HepG2 (cell line): Measurements from ENCODE around the gene ZBTB22. TPM values are rescaled to one million over a fixed set of nuclear protein-coding genes. Genes with fewer than 3 reads are reported as not detected.
A peak's percentile ranks its signal among the peaks of the same experiment; 100 is the strongest.

ENCODE experiments used
- CCAR2 ChIP-seq: fragments of 200-400 bp; formaldehyde crosslinking; optimal IDR thresholded peaks from 2 replicates; pipeline ENCODE3; 2018; ENCODE audit warnings: low read depth, mild to moderate bottlenecking, low read length, moderate library complexity
- CREM ChIP-seq, 2 experiments: sonication (generic) in 1 of 2; formaldehyde crosslinking in 1 of 2; IDR thresholded peaks; 2 replicates each; pipeline versions ENCODE4 v1.4.0 to v1.6.1; 2016 to 2020; ENCODE audit warnings: antibody characterized with exemption in 1 of 2, mild to moderate bottlenecking in 1 of 2, missing genetic modification reagents in 1 of 2
- CTCF ChIP-seq: sonication (generic); formaldehyde crosslinking; IDR thresholded peaks from 2 replicates; pipeline ENCODE4 v1.5.0; 2020; ENCODE audit warnings: mild to moderate bottlenecking, missing genetic modification reagents, moderate library complexity
- FOXC1 ChIP-seq: sonication (generic); formaldehyde crosslinking; IDR thresholded peaks from 2 replicates; pipeline ENCODE4 v1.8.0; 2022; ENCODE audit warnings: mild to moderate bottlenecking, missing genetic modification reagents, borderline replicate concordance
- FOXM1 ChIP-seq: sonication (generic); formaldehyde crosslinking; IDR thresholded peaks from 2 replicates; pipeline ENCODE4 v1.5.0; 2020; ENCODE audit warnings: missing genetic modification reagents
- FOXP1 ChIP-seq, 2 experiments: fragments of 450-650 bp in 1 of 2; IDR thresholded peaks; 2 replicates each; pipeline ENCODE4 v1.6.1; 2017 to 2018; ENCODE audit warnings: antibody characterized with exemption in 1 of 2
- HOXA7 ChIP-seq: sonication (generic); formaldehyde crosslinking; IDR thresholded peaks from 2 replicates; pipeline ENCODE4 v1.8.1; 2022; ENCODE audit warnings: mild to moderate bottlenecking, missing genetic modification reagents, moderate library complexity
- JUND ChIP-seq: sonication (generic); formaldehyde crosslinking; IDR thresholded peaks from 2 replicates; pipeline ENCODE4 v1.8.0; 2022; ENCODE audit warnings: mild to moderate bottlenecking, missing genetic modification reagents
- MEIS1 ChIP-seq: sonication (generic); formaldehyde crosslinking; IDR thresholded peaks from 2 replicates; pipeline ENCODE4 v1.9.0; 2021; ENCODE audit warnings: mild to moderate bottlenecking, missing genetic modification reagents, moderate library complexity, borderline replicate concordance
- NFYC ChIP-seq: IDR thresholded peaks from 2 replicates; pipeline ENCODE4 v1.6.1; 2016; ENCODE audit warnings: missing genetic modification reagents, missing compliant biosample characterization
- POGZ ChIP-seq: sonication (generic); formaldehyde crosslinking; IDR thresholded peaks from 2 replicates; pipeline ENCODE4 v1.4.0; 2020; ENCODE audit warnings: mild to moderate bottlenecking, missing genetic modification reagents
- SETDB1 ChIP-seq: sonication (generic); formaldehyde crosslinking; IDR thresholded peaks from 2 replicates; pipeline ENCODE4 v1.5.1; 2020; ENCODE audit warnings: missing genetic modification reagents, mild to moderate bottlenecking, borderline replicate concordance
- SIN3B ChIP-seq: fragments of 150-350 bp; IDR thresholded peaks from 2 replicates; pipeline ENCODE4 v1.6.1; 2014; ENCODE audit warnings: low read length
- TOPORS ChIP-seq: sonication (generic); formaldehyde crosslinking; IDR thresholded peaks from 2 replicates; pipeline ENCODE4 v1.8.0; 2023; ENCODE audit warnings: mild to moderate bottlenecking, missing genetic modification reagents
- U2AF1 ChIP-seq: fragments of 200-400 bp; formaldehyde crosslinking; optimal IDR thresholded peaks from 2 replicates; pipeline ENCODE3; 2017; ENCODE audit warnings: mild to moderate bottlenecking, low read depth, low read length
- ZFP62 ChIP-seq: sonication (generic); formaldehyde crosslinking; IDR thresholded peaks from 2 replicates; pipeline ENCODE4 v1.4.0; 2020; ENCODE audit warnings: missing genetic modification reagents
- ZNF12 ChIP-seq: sonication (generic); formaldehyde crosslinking; IDR thresholded peaks from 2 replicates; pipeline ENCODE4 v1.5.0; 2020; ENCODE audit warnings: missing genetic modification reagents
- ZNF124 ChIP-seq: sonication (generic); formaldehyde crosslinking; IDR thresholded peaks from 2 replicates; pipeline ENCODE4 v1.4.0; 2020; ENCODE audit warnings: missing genetic modification reagents
- ZNF180 ChIP-seq: sonication (generic); formaldehyde crosslinking; IDR thresholded peaks from 2 replicates; pipeline ENCODE4 v1.4.0; 2020; ENCODE audit warnings: low read depth, missing genetic modification reagents, borderline replicate concordance
- ZNF232 ChIP-seq: sonication (generic); formaldehyde crosslinking; IDR thresholded peaks from 2 replicates; pipeline ENCODE4 v1.4.0; 2020; ENCODE audit warnings: missing genetic modification reagents, borderline replicate concordance
- ZNF24 ChIP-seq: fragments of 450-650 bp; IDR thresholded peaks from 2 replicates; pipeline ENCODE4 v1.6.1; 2017; ENCODE audit warnings: antibody characterized with exemption, mild to moderate bottlenecking
- ZNF326 ChIP-seq: sonication (generic); formaldehyde crosslinking; IDR thresholded peaks from 2 replicates; pipeline ENCODE4 v1.4.0; 2020; ENCODE audit warnings: missing genetic modification reagents, borderline replicate concordance
- ZNF432 ChIP-seq: sonication (generic); formaldehyde crosslinking; IDR thresholded peaks from 2 replicates; pipeline ENCODE4 v1.5.0; 2020; ENCODE audit warnings: missing genetic modification reagents, mild to moderate bottlenecking, borderline replicate concordance
- ZNF567 ChIP-seq: sonication (generic); formaldehyde crosslinking; IDR thresholded peaks from 2 replicates; pipeline ENCODE4 v1.8.1; 2023; ENCODE audit warnings: mild to moderate bottlenecking, missing genetic modification reagents, borderline replicate concordance
- ZNF710 ChIP-seq: sonication (generic); formaldehyde crosslinking; IDR thresholded peaks from 2 replicates; pipeline ENCODE4 v1.5.0; 2020; ENCODE audit warnings: mild to moderate bottlenecking, missing genetic modification reagents, borderline replicate concordance
- ZNF749 ChIP-seq: sonication (generic); formaldehyde crosslinking; IDR thresholded peaks from 2 replicates; pipeline ENCODE4 v1.8.0; 2022; ENCODE audit warnings: mild to moderate bottlenecking, missing genetic modification reagents, moderate library complexity, borderline replicate concordance
- ZNF784 ChIP-seq: sonication (generic); formaldehyde crosslinking; IDR thresholded peaks from 2 replicates; pipeline ENCODE4 v1.5.1; 2020; ENCODE audit warnings: missing genetic modification reagents, mild to moderate bottlenecking, borderline replicate concordance
- ZNF792 ChIP-seq: IDR thresholded peaks from 2 replicates; pipeline ENCODE4 v1.6.1; 2016
- polyA plus RNA-seq, 8 experiments: library from polyadenylated mRNA; depleted of rRNA in 3 of 8; stranded (reverse) in 7 of 8; unstranded in 1 of 8; fragments of >200 nt; fragmentation: Illumina TruSeq in 4 of 8; extraction: Trizol in 4 of 8; gene quantifications; 2 replicates each; pipeline versions ENCODE4 v1.2.1 to v1.2.3, GENCODE V29; 2011 to 2016; ENCODE audit warnings: low read depth in 4 of 8, missing spikeins in 1 of 8, mixed read lengths in 1 of 8; ENCODE audit not compliant: insufficient read depth in 1 of 8
- total RNA-seq, 5 experiments: library from RNA; depleted of rRNA; stranded (reverse); fragments of >200 nt; fragmentation: Illumina TruSeq; extraction: Trizol; gene quantifications; 2 replicates each; pipeline ENCODE4 v1.2.3, GENCODE V29; 2016; ENCODE audit warnings: low read depth in 1 of 5

Gene ZBTB22
- total and polyA plus RNA-seq, 2 of the 13 experiments (the other 11 are each of a cell fraction or from before 2014, with no cell fraction given) = 8.0 to 10.6 TPM

DNA sequence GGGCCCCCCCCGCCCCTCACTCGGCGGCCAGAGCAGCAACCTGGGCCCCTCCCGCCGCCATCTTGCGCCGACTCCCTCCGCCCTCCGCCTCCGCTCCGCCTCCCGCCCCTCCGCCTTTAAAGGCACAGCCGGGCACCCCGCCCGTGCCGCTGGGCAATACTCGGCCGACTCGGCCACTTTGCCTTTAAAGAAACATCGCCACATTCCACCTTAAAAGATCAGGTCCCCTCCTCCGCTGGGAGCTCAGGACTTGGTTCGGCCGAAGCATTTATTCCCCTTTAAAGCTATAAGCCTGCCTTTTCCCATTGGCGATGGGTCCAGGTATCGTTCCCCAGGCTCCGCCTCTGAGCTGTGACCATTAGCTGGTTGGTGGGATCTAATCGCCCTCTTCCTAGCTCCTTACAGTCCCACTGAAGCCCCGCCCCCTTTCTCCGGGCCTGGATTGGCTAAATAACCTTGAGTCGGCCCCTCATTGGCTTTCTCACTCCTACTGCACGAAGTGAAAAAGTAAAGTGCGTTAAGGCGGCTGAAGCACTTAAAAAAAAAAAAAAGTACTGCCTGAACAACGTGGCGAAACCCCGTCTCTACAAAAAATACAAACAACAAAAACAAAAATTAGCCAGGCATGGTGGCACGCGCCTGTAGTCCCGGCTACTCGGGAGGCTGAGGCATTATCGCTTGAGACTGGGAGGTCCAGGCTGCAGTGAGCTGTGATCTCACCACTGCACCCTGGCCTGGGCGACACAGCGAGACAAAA lies at the start of gene ZBTB22 (continued):
- TF ChIP-seq MEIS1 (CRISPR knock-in tag) = no peak
- TF ChIP-seq ZNF710 (CRISPR knock-in tag) = no peak; the same call in 1 of the 2 replicates
- no peak for TF ChIP-seq TOPORS (CRISPR knock-in tag)
- TF ChIP-seq ZNF326 (CRISPR knock-in tag) = no peak
- TF ChIP-seq CTCF (CRISPR knock-in tag) = no peak
- TF ChIP-seq POGZ = peak; percentile 55; the same call in 1 of the 2 replicates
- no peak for TF ChIP-seq ZNF124 (CRISPR knock-in tag)
- no peak for TF ChIP-seq ZFP62
- TF ChIP-seq SIN3B = peak; percentile 55; the same call in 1 of the 2 replicates
- no peak for TF ChIP-seq JUND (CRISPR knock-in tag)
- no peak for TF ChIP-seq SETDB1 (CRISPR knock-in tag)
- TF ChIP-seq ZNF749 (CRISPR knock-in tag) = no peak
- TF ChIP-seq FOXC1 = peak; percentile 38; the same call in 1 of the 2 replicates
- peak; percentile 48; the same call in 1 of the 2 replicates for TF ChIP-seq ZNF567 (CRISPR knock-in tag)
- TF ChIP-seq FOXP1 (IDR thresholded peaks at IDR 0.05) = no peak
- no peak for TF ChIP-seq FOXP1 (CRISPR knock-in tag; IDR thresholded peaks at IDR 0.05)
- no peak for TF ChIP-seq ZNF180 (CRISPR knock-in tag)
- TF ChIP-seq CREM (IDR thresholded peaks at IDR 0.05) = peak; percentile 63
- TF ChIP-seq CREM (CRISPR knock-in tag; IDR thresholded peaks at IDR 0.05) = no peak
- no peak for TF ChIP-seq ZNF24
- TF ChIP-seq ZNF792 (CRISPR knock-in tag) = no peak
- peak; percentile 80 for TF ChIP-seq NFYC (CRISPR knock-in tag)
- TF ChIP-seq HOXA7 (CRISPR knock-in tag) = no peak
- TF ChIP-seq ZNF12 (CRISPR knock-in tag) = no peak
- no peak for TF ChIP-seq FOXM1
- TF ChIP-seq ZNF232 (CRISPR knock-in tag) = no peak
- TF ChIP-seq CCAR2 = no peak
- no peak for TF ChIP-seq ZNF432
- no peak for TF ChIP-seq ZNF784 (CRISPR knock-in tag)
- TF ChIP-seq U2AF1 = no peak
